KMS-11 (cell line): ENCODE measurements around the gene LEO1.

Experiments
- H2AFZ ChIP-seq: fragments of 200-600 bp; sonication (generic); 2 replicates; pipeline ENCODE4 v1.6.1; 2016; ENCODE audit warnings: antibody characterized with exemption, mixed run types, low read depth
- H3K27ac ChIP-seq: fragments of 200-600 bp; sonication (generic); 2 replicates; pipeline ENCODE4 v1.6.1; 2016; ENCODE audit warnings: mild to moderate bottlenecking, mixed run types
- H3K27me3 ChIP-seq: fragments of 200-600 bp; sonication (generic); 2 replicates; pipeline ENCODE4 v1.6.1; 2017; ENCODE audit warnings: mild to moderate bottlenecking, low read depth, mixed run types, moderate library complexity; ENCODE audit not compliant: insufficient read depth
- H3K36me3 ChIP-seq: fragments of 200-600 bp; sonication (generic); 2 replicates; pipeline ENCODE4 v1.6.1; 2017; ENCODE audit warnings: mild to moderate bottlenecking, mixed run types; ENCODE audit not compliant: insufficient read depth
- H3K4me1 ChIP-seq: fragments of 200-600 bp; sonication (generic); 2 replicates; pipeline ENCODE4 v1.6.1; 2016; ENCODE audit warnings: mild to moderate bottlenecking, low read depth, mixed run types; ENCODE audit not compliant: poor library complexity, severe bottlenecking
- H3K4me2 ChIP-seq: fragments of 200-600 bp; sonication (generic); 2 replicates; pipeline ENCODE4 v1.7.0; 2016; ENCODE audit warnings: mild to moderate bottlenecking, mixed run types
- H3K4me3 ChIP-seq: fragments of 200-600 bp; sonication (generic); IDR thresholded peaks from 2 replicates; pipeline ENCODE4 v1.6.1; 2017; ENCODE audit warnings: low read depth, low read length, mixed read lengths; ENCODE audit not compliant: insufficient read depth
- H3K79me2 ChIP-seq: fragments of 200-600 bp; sonication (generic); 2 replicates; pipeline ENCODE4 v1.6.1; 2016; ENCODE audit warnings: low read depth, mixed run types; ENCODE audit not compliant: insufficient read depth
- H3K9ac ChIP-seq: fragments of 200-600 bp; sonication (generic); 2 replicates; pipeline ENCODE4 v1.6.1; 2016; ENCODE audit warnings: mild to moderate bottlenecking, mixed run types
- H4K20me1 ChIP-seq: fragments of 200-600 bp; sonication (generic); 2 replicates; pipeline ENCODE4 v1.6.1; 2016; ENCODE audit warnings: mild to moderate bottlenecking, mixed run types; ENCODE audit not compliant: insufficient read depth
- TF ChIP-seq, protein P1 (sequence below): fragments of 200-600 bp; sonication (generic); conservative IDR thresholded peaks from 2 replicates; pipeline ENCODE4 v1.6.1; 2017; ENCODE audit warnings: low read depth, mild to moderate bottlenecking, antibody characterized with exemption, low read length, moderate library complexity, mixed read lengths

The LEO1 gene

DNA sequence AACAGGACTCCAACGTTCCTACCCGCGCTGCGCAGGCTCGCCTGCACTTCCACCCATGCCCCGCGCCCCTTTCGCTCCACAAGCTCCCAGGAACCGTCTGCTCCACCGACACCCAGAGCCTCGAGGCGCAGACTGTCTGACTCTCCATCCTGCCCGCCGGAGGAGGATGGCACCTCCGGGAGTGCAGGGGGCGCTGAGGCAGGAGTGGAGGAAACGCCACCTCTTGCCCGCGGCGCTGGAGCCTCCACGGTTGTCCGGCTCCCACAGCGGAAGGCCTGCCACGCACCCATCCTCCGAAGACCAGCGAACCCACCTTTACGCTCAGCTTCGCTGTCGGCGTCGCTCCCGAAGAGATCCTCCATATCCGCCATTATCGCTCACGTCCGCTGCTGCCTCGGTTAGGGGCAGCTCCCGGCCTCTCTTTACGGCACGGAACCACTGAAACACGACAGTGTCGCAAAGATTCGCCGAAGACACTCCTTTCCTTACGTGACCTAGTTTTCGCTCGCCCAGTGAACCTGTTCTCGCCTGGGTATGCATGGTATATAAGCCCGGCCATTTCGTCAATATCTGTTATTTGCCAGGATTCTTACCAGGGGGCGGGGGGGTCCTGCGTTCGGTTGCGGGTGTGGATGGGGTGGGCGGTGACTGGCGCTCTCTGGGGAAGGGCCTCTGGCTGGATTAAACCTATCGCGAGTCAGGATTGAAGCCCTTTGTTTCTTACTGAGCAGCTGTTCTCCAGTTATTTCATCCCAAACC, at the start of gene LEO1:
LEO1 (minus strand) TSS at position 404 of the 759 bp plus-strand sequence; CDS start at position 371, 33 bp downstream.
- Histone ChIP-seq H3K27ac (peak within 1 kb of the TSS; percentile 57), H3K36me3 (no peaks in the 10 kb centered on the region), H3K4me2 (peak within 1 kb of the TSS; percentile 80), H3K27me3 (no peaks in the 10 kb centered on the region), H3K4me3 (no peak within 1 kb of the TSS), H4K20me1 (no peaks in the 10 kb centered on the region), H2AFZ (peak within 1 kb of the TSS; percentile 91), H3K79me2 (peaks cover 50% of the 10 kb centered on the region), H3K9ac (peak within 1 kb of the TSS; percentile 77), H3K4me1 (peaks cover 12% of the 10 kb centered on the region)
- TF ChIP-seq, protein P1, sequence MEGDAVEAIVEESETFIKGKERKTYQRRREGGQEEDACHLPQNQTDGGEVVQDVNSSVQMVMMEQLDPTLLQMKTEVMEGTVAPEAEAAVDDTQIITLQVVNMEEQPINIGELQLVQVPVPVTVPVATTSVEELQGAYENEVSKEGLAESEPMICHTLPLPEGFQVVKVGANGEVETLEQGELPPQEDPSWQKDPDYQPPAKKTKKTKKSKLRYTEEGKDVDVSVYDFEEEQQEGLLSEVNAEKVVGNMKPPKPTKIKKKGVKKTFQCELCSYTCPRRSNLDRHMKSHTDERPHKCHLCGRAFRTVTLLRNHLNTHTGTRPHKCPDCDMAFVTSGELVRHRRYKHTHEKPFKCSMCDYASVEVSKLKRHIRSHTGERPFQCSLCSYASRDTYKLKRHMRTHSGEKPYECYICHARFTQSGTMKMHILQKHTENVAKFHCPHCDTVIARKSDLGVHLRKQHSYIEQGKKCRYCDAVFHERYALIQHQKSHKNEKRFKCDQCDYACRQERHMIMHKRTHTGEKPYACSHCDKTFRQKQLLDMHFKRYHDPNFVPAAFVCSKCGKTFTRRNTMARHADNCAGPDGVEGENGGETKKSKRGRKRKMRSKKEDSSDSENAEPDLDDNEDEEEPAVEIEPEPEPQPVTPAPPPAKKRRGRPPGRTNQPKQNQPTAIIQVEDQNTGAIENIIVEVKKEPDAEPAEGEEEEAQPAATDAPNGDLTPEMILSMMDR: peak; percentile 38; the same call in 1 of the 2 replicates

DNA sequence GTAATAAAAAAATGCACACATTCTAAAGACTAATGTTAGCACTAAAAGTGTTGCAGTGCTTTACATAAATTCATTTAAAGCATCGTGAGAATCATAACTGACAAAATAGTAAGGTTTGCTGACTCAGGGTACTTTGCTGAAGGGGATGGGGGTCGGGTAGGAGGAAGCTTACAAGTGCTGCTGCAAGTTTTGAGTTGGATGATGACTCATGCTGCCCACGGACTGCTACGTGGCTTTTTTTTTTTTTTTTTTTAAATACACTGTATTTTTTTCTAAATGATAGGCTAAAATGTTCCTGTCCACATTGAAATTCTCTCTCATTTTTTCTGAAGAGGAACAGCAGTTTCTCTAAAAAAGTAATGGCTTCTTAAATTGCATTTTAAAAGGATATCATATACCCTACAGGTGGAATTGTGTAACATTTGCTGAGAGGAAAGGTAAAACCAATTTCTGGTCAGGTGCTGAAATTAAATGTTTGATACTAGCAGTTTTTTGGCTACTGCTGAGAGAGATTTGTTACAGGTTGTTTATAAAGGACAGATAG, 49.6 kb upstream of the LEO1 start:
- no peaks in the 10 kb centered on the region for H4K20me1 ChIP-seq

DNA sequence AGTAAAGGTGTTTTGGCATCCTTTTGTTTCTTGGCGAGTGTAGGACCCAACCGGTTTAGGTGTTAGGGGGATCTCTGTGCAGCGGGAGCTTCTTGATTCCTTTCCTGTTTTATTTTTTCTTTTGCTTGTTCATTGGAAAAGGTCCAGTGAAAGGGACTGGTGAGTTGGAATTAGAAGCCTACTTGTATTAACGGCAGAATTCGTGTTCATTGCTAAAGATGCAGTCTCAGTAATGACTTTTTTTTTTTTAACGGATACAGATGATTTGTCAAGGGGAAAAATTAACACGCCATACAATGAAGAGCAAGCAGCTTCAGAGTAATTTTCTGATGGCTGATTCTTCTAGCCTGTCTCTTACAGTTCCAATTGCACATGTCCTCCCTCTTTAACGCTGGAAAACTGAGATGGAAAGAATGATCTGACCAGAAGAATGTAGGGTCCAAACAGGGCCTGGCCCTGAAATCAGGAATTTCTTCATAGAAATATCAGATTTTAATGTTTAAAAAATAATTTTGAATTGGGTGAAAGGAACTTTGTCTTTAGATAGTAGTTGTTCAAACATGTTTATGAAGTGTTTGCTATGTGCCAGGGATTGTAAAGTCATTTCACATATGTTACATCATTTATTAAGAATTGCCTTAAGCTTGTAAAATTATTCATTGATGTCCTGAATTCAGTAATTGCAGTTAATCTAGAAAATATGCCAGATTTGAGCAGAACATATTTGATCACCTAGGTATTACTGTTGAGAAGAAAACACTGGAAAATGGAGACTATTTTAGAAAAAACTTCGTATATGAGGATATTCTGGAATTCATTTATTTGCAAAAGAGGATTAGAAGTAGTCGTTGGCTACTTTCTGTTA, 48.9 kb upstream of the LEO1 start:
- H3K27me3 ChIP-seq: no peaks in the 10 kb centered on the region
- H4K20me1 ChIP-seq: no peaks in the 10 kb centered on the region
- peak overlapping the region; percentile 79 for H3K27ac ChIP-seq
- peaks cover 24% of the 10 kb centered on the region for H3K4me1 ChIP-seq
- H2AFZ ChIP-seq: peak overlapping the region; percentile 41
- H3K4me3 ChIP-seq: no peak overlapping the region
- H3K4me2 ChIP-seq: peak overlapping the region; percentile 87
- H3K79me2 ChIP-seq: peaks cover 58% of the 10 kb centered on the region
- TF ChIP-seq, protein P1: no peak
- H3K36me3 ChIP-seq: no peaks in the 10 kb centered on the region
- H3K9ac ChIP-seq: peak overlapping the region; percentile 77

More for the DNA sequence above, 49.6 kb upstream of the LEO1 start:
- H3K4me3 ChIP-seq: no peak overlapping the region
- H3K79me2 ChIP-seq: peaks cover 65% of the 10 kb centered on the region
- H3K4me1 ChIP-seq: peaks cover 24% of the 10 kb centered on the region
- peak overlapping the region; percentile 79 for H3K27ac ChIP-seq
- no peaks in the 10 kb centered on the region for H3K27me3 ChIP-seq
- no peaks in the 10 kb centered on the region for H3K36me3 ChIP-seq
- H3K4me2 ChIP-seq: peak overlapping the region; percentile 87
- no peak overlapping the region for H2AFZ ChIP-seq
- peak overlapping the region; percentile 77 for H3K9ac ChIP-seq
- TF ChIP-seq, protein P1: 0 out of 2 replicates have a peak, but pooled peaks have one; percentile 15

DNA sequence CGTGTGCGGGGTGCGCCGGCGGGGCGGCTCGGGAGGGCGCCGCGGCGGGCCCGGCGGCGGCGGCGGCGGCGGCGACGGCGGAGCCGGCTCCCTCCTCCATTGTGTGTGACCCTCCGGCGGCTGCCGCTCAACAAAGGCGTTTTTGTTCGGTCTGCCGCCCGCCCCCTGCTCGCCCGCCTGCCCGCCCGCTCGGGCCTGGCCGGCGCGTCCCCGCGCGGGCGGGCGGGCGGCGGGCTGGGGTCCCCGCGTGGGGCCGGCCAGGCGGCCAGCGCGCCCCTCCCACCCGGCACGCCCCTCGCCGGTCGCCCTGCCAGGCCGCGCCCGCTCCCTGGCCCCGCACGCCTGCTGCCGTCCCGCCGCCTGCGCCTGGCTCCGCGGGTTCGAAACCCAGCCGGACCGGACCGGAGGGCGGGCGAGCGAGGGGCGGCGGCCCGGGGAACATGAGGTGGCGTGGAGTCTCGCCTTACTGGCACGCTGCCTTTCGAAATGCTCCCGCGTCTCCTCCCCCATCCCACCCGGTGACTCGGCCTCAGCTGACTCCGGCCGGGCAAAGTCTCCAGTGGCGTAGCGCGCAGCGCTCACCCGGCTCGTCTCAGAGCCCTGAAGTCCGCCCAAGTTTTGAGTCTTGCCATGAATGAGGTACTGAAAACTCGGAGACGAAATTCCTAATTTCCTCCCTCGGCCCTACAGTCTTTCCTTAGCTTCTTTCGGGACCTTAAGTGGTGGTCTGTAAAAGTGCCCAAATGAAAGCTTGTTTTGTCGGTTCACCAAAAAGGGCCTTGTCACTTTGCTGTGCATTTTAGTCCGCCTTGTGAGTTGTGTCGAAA, 48.0 kb upstream of the LEO1 start:
- Histone ChIP-seq H3K4me1 (peaks cover 24% of the 10 kb centered on the region), H3K36me3 (no peaks in the 10 kb centered on the region), H3K4me2 (peak overlapping the region; percentile 87), H3K27ac (peak overlapping the region; percentile 79), H3K27me3 (no peaks in the 10 kb centered on the region), H3K79me2 (peaks cover 49% of the 10 kb centered on the region), H4K20me1 (no peaks in the 10 kb centered on the region), H3K4me3 (no peak overlapping the region), H3K9ac (peak overlapping the region; percentile 84), H2AFZ (peak overlapping the region; percentile 41)
- TF ChIP-seq, protein P1: no peak
